GM12892 (cell line): Measurements from ENCODE around the gene PVALB.

Experiments used
- POLR2A ChIP-seq: IDR thresholded peaks from 2 replicates; pipeline ENCODE4 v1.6.1; 2011; ENCODE audit warnings: low read depth, low read length, control low read depth
- POLR2AphosphoS5 ChIP-seq: IDR thresholded peaks from 2 replicates; pipeline ENCODE4 v1.6.1; 2011; ENCODE audit warnings: low read depth, low read length, control low read depth
- TAF1 ChIP-seq: IDR thresholded peaks from 2 replicates; pipeline ENCODE4 v1.6.1; 2011; ENCODE audit warnings: low read depth, mild to moderate bottlenecking, control low read depth, low read length, borderline replicate concordance

DNA sequence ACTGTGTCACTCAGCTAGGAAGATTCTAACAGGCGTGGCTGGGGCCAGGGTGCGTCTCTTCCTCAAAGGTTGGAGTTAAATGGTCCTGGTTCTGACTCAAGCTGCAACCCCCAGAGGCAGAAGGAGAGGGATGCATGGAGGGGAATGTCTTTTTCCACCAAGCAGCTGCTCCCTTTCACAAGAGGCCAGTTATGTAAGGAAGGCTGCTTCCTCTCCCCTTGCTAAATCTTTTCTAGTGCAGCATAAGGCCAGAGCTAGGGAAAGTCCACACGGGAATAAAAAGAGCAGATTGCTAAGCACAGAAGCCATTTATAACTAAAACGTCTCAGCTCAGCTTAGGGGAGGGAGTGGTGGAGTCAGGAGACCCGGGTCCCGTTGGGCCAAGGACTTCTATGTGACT lies 10.0 kb downstream of the PVALB start:
- TF ChIP-seq POLR2A = no peak
- no peak for TF ChIP-seq TAF1
- TF ChIP-seq POLR2AphosphoS5 = no peak
